Stimulated activated CD4-positive, alpha-beta T cell treated with anti-CD3 and anti-CD28 coated beads, TNF-alpha, amount 100 ng/mL, for 4 hours (primary cell): Measurements from ENCODE around the gene ZNF32.
"Not testable (repeated sequence)": the region's sequence is repeated elsewhere in the genome, so short reads cannot be mapped to it uniquely, and the experiment has no call there.

Source experiments
- DNase-seq, 3 experiments: peaks; one replicate each; pipeline ENCODE4 v3.0.0-alpha.2; 2020; ENCODE audit warnings: low read depth in 3 of 3

The ZNF32 gene

DNA sequence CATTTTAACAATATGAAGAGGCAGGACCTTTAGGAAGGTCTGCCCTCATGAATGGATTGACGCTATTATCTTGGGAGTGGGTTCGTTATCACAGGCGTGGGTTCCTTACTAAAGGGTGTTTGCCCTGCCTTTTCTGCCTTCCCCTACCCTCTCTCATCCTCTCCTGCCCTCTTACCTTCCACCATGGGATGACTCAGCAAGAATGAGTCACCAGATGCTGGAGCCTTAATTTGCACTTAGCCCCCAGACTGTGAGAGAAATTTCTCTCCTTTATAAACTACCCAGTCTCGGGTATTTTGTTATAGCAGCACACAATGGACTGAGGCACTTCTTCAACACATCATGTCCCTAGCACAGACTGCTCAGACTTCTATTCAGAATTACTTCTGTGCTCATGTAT lies 31.4 kb upstream of the ZNF32 start:
- no peak for DNase-seq

DNA sequence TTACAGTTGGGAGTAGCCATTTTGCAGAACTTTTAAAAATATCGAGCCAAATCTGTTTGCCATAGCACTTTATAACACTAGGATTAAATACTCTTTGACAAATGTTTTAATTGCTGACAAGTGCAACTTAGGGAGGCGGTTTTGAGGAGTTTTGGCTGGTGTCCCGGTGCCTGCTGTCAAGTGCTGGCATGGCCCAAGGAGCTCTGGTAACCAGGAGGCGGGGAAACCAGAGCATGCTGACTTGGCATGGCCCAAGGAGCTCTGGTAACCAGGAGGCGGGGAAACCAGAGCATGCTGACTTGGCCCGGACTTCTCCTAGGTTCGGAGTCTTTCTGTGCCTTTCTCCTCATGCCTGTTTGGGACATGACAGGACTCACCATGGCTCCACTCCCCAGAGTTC lies 30.8 kb upstream of the ZNF32 start:
- DNase-seq, result no peak

DNA sequence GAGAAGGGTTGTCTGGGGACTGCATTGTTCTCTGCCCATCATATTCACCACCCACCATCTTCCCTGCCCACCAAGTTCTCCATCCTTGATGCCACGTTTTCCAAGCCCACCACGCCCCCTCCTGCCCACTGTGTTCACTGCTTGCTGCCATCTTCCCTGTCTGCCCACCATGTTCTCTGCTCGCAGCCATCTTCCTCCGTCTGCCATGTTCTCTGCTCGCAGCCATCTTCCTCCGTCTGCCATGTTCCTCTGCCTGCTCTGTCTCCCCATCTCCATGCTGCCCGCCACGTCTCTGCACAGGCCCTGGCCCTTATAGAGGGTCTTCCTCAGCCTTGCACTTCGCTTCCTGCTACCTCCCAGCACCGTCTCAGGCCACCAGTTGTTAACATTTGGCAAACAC lies 30.0 kb upstream of the ZNF32 start:
- no peak for DNase-seq

GRCh38 chr10:43676901-43677300 lies 28.2 kb upstream of the ZNF32 start:
- no peak for DNase-seq

- no peak for DNase-seq
Observed at GRCh38 chr10:43676331-43676730, 27.6 kb upstream of the ZNF32 start.

- DNase-seq, result no peak
Observed at GRCh38 chr10:43674553-43675210, 26.0 kb upstream of the ZNF32 start.

DNA sequence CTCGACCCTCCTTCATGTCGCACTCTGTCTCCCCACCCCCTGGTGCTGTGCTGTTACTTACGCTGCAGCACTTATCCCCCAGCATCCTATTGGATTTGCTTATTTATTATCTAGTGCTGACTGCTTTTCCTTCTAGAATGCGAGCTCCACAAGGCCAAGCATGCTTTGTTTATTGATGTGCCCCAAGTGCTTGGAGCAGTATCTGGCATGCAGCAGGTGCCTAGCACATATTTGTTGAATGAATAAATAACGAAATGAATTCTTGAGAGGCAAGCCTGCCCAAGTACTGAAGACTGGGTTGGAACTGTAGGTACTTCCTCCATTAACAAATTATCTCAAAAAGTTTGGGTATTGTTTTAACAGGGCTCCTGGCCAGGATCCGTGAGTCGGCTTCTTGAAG lies 24.8 kb upstream of the ZNF32 start:
- no peak for DNase-seq

GRCh38 chr10:43671659-43672531 lies 23.2 kb upstream of the ZNF32 start:
- DNase-seq, result no peak

- DNase-seq, result no peak
Observed at GRCh38 chr10:43669386-43669785, 20.7 kb upstream of the ZNF32 start.

DNA sequence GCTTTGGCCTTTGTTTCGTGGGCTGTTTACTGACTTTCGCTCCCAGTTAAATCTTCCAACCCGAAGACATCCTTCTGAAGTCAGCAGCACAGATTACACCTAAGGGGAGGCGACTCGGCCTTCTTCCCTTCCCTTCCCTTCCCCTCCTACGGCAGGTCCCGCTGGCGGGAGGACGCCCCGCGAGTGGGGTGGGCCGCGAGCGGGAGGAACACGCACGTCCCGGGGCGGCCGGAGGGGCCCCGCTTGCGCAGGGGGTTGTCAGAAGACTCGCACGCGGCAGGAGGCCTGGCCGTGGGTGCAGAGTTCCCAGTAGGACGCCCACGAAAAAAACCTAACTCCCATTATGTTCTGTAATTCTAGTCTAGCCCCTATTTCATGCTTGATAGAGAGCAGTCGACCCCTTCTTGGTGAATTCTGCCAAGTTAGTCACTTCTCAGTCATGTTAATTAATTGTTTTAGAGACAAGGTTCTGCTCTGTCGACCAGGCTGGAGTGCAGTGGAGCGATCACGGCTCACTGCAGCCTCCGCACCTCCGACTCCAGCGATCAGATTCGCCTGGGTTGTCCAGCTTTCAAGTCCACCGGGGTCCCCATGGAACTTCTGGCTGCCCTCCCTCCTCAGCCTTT lies 19.2 kb upstream of the ZNF32 start:
- no peak for DNase-seq

GRCh38 chr10:43667317-43667731 lies 18.6 kb upstream of the ZNF32 start:
- DNase-seq, result no peak

- no peak for DNase-seq
Observed at GRCh38 chr10:43666552-43666951, 17.9 kb upstream of the ZNF32 start.

GRCh38 chr10:43665054-43665453 lies 16.4 kb upstream of the ZNF32 start:
- no peak for DNase-seq

DNA sequence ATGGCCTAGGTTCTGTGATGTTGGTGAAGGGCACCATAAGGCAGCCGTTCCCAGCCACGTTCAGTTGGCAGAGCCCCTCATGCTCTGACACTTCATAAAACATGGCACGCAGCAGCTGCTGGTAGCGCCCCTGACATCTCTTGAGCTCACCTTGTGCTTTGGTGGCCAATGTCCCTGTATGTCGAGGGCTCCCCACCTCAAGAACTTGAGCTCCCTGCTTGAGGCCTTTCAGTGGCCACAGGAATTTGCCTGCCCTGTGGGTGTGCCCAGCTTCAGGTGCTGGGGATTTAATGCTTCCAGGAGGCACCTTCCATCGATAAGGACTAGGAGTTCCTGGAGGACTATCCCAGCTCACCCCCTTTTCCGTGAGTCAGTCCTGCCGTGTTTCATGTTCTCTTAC lies 9.5 kb upstream of the ZNF32 start:
- DNase-seq, result no peak

DNA sequence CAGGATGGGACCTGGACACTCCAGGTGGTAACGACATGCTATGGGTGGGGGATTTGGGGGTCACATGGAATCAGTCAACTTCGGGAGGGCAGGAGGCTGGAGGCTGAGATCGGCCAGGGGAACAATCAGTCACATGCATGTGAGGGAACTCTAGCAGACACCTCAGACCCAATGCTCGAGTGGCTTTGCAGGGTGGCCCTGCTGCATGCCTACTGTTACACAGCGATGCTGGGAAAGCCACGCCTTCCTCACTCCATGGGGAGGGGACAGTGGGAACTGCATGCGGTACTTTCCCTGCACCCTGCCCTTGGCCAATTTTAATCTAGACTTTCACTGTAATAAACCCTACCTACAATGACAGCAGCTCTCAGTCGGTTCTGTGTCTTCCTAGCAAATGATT lies 6.6 kb upstream of the ZNF32 start:
- DNase-seq, result no peak

DNA sequence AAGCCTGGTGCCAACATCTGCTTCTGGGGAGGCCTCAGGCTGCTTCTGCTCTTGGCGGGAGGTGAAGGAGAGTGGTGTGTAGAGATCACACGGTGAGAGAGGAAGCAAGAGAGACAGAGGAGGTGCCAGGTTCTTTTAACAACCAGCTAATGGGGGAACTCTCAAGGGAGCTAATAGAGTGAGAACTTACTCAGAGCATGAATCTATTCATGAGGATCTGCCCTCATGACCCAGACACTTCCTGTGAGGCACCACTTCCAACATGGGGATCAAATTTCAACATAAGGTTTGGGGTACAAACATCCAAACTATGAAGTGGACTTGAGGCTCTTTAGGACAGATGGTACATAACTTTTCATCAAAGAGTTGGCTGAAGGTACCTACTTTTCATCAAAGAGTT lies 5.1 kb upstream of the ZNF32 start:
- DNase-seq, result no peak

DNA sequence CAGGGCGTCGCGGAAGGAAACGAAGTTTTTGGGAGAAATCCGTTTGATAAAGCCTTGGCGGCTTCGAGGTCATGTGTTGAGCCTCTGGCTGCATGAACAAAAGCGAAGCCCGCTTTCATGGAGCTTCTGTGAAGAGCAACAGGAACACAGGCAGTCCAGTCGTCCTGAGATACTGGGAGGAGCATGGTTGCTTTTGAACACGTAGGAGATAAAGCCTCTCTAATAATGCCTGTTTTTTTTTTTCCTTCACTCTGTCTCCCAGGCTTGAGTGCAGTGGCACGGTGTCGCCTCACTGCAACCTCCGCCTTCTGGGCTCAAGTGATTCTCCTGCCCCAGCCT lies 473 bp upstream of the ZNF32 start:
- DNase-seq, result no peak

GRCh38 chr10:43648095-43648397 lies 635 bp downstream of the ZNF32 start:
- no peak for DNase-seq

DNA sequence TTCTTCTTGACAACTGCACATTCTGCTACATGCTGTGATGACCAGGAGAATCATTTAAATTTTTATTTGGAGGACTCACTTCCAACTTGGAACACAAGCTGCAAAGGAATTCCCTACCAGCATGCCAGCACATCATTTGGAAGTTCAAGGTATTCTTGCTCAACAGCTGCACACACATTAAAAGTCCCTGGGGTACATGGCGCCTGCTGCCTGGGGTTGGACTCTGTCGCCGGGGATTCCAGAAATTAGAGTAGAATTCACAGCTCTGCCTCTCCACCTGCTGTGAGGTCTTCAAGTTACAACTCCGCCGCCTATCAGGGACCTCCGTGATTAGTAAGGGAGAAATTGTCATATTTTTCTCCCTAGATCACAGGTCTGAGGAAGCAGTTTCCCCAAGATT lies 1.1 kb downstream of the ZNF32 start:
- no peak for DNase-seq

DNA sequence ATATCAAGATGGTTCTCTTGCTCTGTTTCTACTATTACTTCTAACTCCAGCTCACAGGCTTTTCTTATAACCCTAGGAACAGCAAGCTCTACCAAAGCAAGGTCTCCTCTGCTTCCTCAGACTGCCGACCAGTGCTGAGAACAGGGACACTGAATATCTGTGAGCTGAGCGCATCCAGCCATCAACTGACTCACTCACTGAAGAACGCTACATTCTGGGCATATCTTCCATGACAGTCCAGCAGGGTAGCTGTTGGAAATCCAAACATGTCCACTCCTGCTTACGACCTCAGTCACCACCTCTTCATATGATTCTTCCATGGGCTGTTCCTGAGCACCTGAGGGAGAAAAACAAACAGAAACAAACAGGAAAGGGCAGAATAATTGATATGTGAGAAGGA lies 2.8 kb downstream of the ZNF32 start:
- DNase-seq, result no peak

- no peak for DNase-seq
Observed at GRCh38 chr10:43644252-43644651, 4.4 kb downstream of the ZNF32 start.

GRCh38 chr10:43640603-43641002 lies 8.1 kb downstream of the ZNF32 start:
- DNase-seq, result no peak

DNA sequence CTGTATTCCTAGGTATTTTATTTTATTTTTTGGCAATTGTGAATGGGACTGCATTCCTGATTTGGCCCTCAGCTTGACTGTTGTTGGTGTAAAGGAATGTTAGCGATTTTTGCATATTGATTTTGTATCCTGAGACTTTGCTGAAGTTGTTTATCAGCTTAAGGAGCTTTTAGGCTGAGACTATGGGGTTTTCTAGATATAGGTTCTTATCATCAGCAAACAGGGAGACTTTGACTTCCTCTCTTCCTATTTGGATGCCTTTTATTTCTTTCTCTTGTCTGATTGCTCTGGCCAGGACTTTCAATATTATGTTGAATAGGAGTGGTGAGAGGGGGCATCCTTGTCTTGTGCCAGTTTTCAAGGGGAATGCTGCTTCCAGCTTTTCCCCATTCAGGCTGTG lies 12.9 kb downstream of the ZNF32 start:
- DNase-seq, result not testable (repeated sequence)
